GM19324 (cell line): ENCODE data around the gene SCMH1.
A peak's percentile ranks its signal among the peaks of the same experiment; 100 is the strongest.

Source experiments
- ATAC-seq: cut with Tn5 transposase; IDR thresholded peaks from one replicate; pipeline ENCODE4 v1.9.1; 2021; ENCODE audit warnings: mild to moderate bottlenecking, moderate library complexity; ENCODE audit not compliant: unreplicated experiment, low FRiP score

SCMH1 gene

DNA sequence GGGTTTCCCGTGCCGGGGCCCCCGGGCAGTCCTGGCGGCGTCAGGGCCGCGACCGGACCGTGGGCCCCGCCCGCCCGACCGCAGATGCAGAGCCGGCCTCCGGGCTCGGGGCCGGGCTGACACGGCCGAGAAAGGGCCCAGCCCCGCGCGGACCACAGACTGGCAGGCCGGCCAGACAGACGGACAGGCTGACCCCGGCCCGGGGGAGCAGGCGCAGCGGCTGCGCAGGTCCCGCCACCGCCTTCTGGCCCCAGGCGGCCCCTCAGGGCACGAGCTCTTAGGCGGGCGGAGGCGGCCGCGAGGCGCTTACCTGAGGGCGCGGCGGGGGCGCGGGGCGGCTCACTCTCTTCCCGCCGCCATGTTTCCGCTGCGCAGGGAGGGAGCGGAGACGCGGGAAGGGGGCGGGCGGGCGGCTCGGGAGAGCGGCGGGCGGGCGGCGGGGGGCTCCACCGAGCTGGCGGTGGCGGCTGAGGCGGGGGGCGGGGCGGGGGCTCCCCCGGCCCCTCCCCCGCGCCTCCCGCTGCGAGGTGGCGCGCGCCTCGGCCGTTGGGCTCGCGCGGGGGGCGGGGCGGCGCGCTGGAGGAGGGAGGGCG is at the start of gene SCMH1:
SCMH1 (minus strand) TSS at position 558 of the 593 bp plus-strand sequence. CDS start 56,173 bp downstream, outside the sequence.
- ATAC-seq: peak; percentile 52

DNA sequence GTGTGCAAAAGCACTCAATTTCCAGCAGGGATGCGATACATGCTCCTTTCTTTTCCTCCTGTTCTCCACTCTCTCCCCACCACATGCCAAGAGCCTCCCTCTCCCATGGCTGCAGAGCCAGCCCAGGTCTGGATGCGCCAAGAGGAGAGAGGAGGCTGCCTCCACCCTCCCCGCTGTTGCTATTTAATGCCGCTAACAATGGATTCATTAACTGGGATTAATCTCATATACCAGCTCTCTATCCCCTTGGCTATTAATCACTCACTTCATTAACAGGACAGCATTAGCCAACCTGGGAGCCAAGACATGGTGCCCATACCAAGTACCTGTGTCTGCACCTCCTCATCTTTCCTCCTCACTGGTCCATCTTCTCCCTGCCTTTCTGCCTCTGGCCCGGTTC is 49.1 kb upstream of the SCMH1 start:
- no peak for ATAC-seq

DNA sequence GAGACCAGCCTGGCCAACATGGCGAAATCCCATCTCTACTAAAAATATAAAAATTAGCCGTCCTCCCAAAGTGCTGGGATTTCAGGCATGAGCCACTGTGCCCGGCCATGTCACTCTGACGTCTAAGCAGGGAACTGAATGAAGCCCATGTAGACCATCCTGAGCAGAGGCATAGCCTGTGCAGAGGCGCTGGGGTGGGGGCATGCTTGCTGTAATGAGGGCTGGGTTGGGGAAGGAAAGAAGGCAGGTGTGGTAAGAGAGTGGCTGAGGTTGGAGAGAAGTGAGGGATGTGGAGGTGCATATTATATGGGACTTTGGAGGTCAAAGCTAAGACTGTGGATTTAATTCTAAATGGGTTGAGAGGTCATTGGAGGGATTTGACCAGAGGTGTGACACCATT is 47.1 kb upstream of the SCMH1 start:
- no peak for ATAC-seq

DNA sequence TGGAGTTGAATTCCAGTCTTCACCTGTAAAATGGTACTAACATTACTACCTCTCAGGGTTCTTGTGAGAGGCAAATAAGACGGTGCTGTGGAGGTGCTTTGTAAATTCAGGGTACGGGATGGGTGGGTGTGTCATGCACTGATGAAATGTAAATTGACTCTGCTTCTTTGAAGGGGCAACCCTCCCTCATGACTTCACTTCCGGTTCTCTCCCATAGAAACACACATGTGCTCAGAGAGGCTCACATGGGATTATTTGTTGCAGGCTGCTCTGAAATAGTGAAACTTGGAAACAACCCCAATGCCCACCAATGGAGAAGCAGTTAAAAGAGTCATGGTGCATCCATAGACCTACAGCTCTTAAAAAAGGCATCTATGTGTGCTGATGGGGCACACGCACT is 44.9 kb upstream of the SCMH1 start:
- no peak for ATAC-seq

DNA sequence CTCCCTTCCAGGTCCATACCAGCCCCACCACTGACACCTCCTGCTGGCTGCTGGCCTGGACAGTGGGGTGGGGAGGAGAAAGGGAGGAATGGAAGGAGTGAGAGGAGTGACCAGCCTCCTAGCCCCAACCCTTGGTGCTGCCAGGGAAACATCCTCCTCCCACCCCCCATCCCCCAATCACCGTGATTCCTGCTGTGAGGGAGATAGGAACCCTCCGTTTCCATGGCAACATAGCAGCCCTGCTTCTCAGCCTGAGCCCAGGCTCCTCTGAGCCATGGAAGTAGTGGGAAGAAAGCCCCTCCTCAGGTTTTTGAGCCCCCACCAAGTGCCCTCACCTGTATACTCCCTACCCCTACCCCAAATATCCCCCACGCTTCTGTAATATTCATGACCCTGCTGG is 44.4 kb upstream of the SCMH1 start:
- ATAC-seq: no peak

DNA sequence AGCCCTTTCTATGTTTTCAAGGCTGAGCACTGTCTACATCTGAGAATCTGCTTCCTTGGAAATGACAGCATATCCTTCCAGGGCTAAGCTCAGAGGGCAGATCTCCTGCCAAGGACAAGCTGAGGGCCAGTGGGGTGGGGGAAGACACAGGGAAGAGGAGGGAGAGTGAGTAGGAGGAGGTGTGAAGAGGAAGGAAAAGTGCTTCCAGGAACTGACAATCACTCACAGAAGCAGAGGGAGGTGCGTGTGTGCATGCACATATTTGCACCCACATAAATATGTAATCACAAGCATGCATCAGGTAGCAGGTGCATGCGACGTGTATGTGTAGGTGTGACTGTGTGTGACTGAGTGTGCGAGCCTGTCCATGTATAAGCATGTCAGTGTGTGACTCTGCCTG is 43.7 kb upstream of the SCMH1 start:
- ATAC-seq: no peak

DNA sequence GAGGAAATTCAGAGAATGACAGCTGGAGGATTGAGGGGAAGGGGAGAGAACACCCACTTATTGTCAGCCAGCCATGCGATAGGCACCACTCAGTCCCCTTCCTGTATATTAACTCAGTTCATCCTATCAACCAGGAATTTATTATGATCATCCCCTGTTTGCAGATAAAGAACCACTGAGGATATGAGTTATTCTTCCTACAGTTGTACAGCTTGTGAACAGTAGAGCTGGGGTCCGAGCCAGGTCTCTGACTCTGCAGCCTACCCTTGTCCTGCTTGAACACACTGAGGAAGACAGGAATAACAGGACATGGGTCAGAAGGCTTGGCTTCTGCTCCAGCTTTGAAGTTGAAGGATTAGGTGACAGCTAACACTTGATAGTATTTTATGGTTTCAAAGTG is 42.0 kb upstream of the SCMH1 start:
- ATAC-seq: no peak

DNA sequence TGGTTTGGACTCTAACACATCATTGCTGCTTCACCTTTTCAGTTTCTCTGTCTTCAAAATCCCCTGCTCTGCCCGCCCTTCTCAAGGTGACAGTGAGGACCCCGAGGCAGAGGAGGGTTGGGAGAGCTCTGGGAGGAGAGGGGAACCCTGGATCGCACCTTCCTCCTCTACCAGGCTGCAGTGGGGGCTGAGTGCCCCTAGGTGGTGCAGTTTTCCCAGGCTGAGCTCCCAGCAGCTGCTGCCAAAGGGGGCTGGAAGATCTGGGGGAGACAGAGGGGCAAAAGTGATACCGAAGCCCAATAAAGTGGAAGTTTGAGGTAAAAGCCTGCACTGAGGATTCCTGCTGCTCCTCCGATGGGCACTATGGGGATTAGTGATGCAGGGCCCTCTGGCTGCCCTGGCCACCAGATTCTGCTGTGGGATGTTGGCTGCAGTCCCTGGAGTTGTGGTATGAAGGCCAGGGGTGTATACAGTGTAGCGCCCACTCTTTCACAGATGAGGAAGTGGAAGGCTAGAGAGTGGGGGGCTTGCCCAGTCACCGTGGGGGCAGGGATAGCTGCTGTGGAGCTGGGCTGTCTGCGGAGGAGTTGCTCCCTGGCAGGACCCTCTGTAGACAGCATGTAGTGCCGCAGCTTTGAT is 40.7 kb upstream of the SCMH1 start:
- ATAC-seq: no peak

DNA sequence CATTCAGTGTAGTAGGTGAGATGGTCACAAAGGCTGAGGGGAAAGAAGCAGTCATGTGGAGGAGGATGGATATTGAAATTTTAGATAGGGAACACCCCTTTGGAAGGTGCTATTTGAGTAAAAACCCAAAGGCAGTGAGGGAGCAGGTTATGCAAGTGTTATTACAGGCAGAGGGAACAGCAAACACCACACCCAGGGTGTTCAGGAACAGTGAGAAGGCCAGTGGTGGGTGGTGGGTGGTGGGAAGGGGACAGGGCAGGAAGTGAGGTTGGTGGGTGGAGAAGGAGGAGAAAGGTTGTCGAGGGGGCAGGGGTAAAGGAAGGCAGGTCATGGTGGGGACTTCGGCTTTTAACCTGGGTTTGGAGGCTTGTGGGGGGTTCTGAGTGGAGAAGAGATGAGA is 39.2 kb upstream of the SCMH1 start:
- no peak for ATAC-seq

DNA sequence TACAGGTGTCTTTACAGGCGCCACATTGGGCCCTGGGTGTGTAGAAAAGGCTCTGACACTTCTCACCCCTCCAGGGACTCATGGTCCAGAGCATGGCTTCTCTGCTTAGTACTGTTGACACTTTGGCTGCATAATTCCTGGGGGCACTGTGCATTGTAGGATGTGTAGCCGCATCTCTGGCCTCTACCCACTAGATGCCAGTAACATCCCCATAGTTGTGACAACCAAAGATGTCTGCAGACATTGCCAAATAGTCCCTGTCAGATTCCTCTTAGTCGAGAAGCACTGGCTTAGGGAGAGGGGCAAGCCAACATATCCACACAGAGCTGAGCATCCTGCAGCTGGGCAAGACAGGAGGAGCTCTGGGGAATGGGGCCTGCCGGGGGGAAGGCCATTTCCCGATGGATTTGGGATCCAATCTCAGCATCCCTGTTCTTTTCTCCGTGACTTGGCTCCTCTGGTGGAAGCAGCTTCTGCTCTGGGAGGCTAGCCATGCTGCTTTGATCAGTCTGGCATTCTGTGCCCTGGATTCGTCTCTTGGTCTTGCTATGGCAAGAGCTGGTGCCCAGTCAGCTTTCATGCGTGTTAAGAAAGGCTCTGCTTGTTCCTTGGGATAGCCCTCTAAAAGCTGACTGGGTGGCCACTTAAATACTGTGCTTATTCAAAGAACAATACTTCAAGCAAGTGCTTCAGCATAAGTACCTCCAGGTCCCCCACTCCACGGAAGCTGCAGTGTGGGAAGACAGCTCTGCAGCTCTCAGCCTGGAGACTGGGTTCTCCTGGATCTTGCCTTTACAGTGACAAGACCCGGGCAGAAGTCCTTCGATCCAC is 38.3 kb upstream of the SCMH1 start:
- no peak for ATAC-seq

DNA sequence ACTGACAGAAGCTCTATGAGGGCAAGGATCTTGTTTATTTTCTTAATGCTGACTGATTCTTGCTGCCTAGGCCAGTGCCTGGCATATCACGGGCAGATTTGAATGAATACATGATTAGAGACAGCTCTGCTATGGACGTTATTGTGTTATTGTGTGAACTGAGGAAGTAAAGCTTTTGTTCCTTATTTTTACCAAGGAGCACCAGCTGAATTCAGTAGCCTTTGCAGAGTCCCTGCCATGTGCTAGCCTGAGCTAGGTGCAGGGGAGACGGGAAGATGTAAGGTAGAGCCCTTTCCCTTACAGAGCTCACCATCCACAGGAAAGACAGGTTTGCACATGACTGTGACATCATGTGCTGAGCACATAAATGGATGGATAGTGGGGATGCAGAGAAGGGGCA is 36.0 kb upstream of the SCMH1 start:
- ATAC-seq: no peak

DNA sequence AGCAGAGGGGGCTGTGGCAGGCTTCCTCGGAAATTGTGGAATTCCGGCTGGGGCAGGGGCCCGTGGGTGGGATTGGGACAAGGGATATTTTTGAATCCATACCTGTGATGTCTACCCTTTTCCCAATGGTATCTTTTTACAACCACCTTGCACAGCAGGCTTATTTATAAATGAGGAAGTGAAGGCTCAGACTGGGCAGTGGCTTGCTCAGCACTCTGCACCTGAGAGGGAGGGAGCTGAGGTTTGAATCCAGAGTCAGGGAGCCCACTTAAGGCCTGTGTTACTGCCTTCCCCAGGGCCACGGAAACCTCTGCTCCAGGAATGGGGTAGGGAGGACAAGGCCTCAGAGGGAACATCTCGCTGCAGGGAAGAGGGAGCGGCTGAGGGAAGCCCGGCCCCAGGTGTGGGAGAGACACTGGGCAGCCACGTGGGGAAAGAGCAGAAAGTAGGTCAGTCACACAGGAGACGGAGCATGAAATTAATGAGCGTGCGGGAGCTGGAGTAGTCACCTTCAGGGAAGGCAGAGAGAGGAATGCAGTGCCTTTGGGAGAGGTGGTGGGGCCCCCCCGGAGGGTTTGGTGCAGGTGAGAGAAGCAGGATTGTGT is 35.4 kb upstream of the SCMH1 start:
- no peak for ATAC-seq

DNA sequence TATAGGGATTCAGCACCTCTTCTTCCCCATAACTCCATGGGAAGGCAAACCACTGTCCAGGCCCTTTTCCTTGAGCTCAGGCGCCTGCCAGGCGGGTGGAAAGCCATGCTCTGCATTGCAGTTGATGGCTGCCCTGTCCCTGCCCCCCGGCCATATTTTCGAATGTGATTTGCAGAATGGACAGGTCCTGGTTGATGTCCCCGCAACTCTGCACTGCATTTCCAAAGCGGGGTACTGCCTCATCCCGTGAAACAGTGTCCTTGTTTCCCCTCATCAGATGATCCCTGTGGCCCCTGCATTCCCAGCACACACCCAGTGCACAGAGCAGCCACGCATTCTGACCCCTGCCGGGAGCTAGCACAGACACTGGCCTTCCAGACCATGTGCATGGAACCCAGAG is 33.7 kb upstream of the SCMH1 start:
- no peak for ATAC-seq

DNA sequence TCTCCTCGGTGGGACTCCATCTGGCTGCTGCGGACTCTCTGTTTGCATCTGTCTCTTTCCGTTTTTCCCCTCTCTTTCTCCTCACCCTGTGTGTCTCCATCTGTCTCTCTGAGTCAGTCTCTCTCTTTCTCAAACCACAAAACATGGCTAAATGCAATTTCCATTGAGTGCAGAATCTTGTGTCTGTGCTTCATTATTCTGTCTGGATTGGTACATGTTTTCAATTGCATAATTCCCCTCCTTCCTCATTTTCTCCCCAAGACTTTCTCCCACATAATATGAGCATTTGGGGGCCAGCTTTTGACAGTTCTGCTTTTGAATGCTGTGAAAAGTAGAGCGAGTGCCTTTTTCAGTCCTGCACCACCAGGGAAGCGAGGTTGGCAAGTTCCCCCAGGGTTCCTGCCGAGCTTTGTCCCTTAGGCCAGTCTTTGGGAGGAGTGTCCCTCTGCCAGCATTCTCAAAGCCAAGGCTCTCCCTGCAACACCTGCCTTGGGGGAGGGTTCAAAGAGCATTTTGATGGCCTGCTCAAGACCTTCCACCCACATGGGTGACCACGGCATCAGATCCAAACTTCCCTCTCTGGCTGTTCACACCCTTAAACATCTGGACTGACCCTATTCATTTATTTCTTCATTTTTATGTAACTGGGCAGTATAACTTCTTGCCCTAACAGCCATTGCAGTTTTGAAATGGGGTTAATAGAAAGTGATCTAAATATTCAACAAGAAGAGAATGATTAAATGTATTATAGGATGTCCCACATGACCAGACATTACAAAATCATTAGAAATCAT is 32.8 kb upstream of the SCMH1 start:
- no peak for ATAC-seq

DNA sequence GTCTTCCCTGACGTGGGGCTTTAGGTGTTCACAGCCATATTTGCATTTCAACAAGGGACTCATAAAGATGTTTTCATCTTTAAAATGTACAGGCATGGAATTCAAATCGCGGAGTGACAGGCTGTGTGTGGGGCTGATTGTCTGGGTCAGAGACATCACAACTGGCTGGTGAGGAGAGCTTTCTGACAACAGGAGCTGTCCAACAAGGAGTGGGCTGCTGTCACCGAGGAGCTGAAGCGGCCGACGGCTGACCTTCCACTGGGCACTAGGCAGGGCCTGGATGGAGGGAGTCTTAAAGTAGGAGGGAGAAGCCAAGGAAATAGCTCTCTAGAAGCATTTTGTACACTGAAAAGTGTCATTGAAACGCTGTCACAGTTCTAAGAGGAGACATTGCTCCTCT is 30.5 kb upstream of the SCMH1 start:
- ATAC-seq: no peak

DNA sequence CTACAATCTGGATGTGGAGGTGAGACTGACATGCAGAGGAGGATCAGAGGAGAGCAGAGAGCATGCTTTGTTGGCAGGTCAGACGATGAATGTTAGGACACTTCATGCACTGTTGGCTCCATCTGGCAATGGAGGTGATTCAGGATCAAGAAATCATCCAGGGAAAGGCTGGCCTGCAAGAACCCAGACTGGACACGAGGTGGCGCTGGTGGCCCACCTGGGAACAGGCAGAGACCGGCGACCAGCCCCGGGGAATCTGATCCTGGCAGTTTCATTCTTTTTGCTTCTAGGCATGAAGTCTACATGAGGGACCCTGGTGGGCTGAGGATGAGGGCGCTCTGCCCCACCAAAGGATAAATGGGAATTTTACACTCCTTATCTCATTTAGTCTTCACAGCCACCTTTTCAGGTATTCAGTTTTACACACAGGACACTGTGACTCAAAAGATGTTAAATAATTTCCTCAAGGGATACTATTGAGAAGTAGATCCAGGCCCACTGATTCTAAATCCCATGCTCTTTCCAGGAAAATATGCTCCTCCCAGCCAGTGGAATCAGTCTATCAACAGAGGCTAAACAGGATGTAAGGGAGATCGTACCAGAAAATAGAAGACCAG is 26.2 kb upstream of the SCMH1 start:
- no peak for ATAC-seq

DNA sequence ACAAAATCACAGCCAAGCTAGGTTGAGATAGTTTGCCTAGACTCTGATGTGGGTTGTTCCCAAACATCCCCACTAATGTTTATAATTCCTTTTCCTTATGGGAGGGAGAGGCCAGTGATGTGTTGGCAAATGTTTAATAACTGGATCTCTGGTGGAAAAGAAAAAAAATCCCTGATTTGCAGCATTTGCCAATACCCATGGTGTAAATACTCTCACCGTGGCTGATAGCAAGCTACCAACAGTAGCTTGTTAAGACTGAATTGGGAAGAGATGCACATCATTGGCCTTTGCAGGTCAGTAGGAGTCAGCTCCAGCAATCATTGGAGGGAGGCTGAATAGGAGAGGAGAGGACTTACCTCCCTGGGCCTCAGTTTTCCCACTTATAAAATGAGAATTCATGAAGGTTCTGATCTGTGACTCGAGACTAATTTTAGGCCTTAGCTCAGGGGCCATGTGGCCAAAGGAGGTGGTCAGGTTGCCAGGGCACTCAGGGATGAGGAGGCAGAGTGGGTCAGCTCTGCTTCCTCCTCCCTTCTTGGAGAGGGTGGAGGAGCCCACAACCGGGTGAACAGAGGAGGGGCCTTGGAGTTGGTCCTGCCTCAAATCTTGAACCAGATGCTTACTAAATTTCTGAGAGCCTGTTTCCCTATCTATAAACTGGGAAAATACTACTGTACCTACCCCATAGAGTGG is 20.0 kb upstream of the SCMH1 start:
- ATAC-seq: no peak

DNA sequence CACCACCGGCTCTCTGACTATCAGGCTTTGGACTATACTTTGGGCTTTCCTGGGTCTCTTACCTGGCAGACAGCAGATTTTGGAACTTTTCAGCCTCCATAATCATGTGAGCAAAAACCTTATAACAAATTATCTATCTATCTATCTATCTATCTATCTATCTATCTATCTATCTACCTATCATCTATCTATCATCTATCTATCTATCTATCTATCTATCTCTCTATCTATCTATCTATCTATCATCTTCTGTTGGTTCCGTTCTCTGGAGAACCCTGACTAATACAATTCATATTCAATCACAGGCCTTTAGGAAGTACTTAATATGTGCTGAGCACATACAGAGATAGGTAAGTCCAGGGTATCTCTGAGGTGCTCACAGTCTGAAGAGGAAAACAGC is 18.7 kb upstream of the SCMH1 start:
- no peak for ATAC-seq

DNA sequence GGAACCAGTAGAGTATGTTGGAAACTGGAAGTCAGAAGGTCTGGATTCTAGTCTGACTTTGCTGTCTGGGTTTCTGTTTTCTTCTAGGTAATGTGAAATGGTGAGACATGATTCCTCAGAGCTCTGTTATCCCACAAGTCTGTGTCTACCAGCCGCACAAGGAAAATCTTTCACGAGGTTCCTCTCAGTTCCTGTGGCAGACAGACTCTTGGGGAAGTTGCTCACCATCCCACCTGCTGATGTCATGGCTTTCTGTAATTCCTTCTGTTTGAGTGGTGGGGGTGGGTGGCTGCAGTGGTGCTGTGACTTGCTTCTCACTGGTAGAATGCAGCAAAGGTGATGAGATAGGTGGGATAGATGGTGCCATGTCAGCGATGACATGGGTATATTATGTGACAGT is 17.1 kb upstream of the SCMH1 start:
- ATAC-seq: no peak

DNA sequence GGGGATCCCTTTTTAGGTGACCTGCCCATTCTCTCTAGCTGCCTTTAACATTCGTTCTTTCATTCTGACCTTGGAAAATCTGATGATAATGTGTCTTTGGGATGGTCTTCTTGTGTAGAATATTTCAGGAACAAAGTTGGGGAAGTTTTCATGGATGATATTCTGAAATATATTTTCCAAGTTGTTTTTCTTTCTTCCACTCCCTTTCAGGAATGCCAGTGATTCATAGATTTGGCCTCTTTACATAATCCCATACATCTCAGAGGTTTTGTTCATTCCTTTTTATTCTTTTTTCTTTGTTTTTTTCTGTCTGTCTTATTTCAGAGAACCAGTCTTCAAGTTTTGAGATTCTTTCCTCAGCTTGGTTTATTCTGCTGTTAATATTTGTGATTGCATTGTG is 13.9 kb upstream of the SCMH1 start:
- no peak for ATAC-seq
